Mucosa of stomach (tissue), 1 donor: Measurements from ENCODE around the gene TNK1.

Source experiments
- H3K27me3 ChIP-seq: one replicate; pipeline ENCODE4 v1.7.0; 2013; ENCODE audit warnings: mild to moderate bottlenecking, low read length; ENCODE audit not compliant: control insufficient read depth, insufficient read depth
- H3K36me3 ChIP-seq: one replicate; pipeline ENCODE4 v1.7.0; 2013; ENCODE audit warnings: low read length; ENCODE audit not compliant: control insufficient read depth, insufficient read depth
- H3K4me1 ChIP-seq: one replicate; pipeline ENCODE4 v1.7.0; 2013; ENCODE audit warnings: mild to moderate bottlenecking, low read length; ENCODE audit not compliant: control insufficient read depth, insufficient read depth
- H3K4me3 ChIP-seq: one replicate; pipeline ENCODE4 v1.7.0; 2013; ENCODE audit warnings: low read length
- H3K9ac ChIP-seq: one replicate; pipeline ENCODE4 v1.7.0; 2013; ENCODE audit warnings: mild to moderate bottlenecking, low read length, moderate library complexity
- H3K9me3 ChIP-seq: one replicate; pipeline ENCODE4 v1.7.0; 2013; ENCODE audit warnings: mild to moderate bottlenecking, low read length, moderate library complexity; ENCODE audit not compliant: control insufficient read depth
- donor health status: Pancreatic carcinoma.

Gene TNK1

DNA sequence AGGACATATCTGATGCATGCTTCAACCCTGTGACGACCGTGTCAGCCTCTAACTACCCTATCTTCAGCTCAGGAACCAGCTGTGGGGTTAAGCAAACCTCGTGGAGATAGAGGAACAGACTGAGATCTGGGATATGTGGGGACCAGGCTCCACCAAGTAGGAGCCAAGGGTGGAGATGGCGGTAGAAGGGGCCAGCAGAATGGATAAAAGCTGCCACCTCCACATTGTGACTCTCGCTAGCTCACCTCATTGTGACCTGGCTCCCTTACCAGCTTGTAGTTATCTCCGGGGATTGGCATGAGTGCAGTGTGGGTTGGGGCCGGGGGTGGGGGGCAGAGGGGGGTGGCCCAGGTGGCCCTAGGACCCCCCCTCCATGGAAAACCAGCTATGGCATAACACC is 44.4 kb downstream of the TNK1 start, which contains the start of gene SPEM2:
SPEM2 (plus strand) TSS at position 301 of the 400 bp plus-strand sequence; CDS start at position 374, 73 bp downstream.
- H3K9me3 ChIP-seq: no peaks in the 10 kb centered on the region
- H3K36me3 ChIP-seq: no peaks in the 10 kb centered on the region
- no peaks in the 10 kb centered on the region for H3K4me1 ChIP-seq
- H3K4me3 ChIP-seq: no peak within 1 kb of the TSS
- H3K27me3 ChIP-seq: peaks cover 2% of the 10 kb centered on the region
- H3K9ac ChIP-seq: no peak within 1 kb of the TSS

DNA sequence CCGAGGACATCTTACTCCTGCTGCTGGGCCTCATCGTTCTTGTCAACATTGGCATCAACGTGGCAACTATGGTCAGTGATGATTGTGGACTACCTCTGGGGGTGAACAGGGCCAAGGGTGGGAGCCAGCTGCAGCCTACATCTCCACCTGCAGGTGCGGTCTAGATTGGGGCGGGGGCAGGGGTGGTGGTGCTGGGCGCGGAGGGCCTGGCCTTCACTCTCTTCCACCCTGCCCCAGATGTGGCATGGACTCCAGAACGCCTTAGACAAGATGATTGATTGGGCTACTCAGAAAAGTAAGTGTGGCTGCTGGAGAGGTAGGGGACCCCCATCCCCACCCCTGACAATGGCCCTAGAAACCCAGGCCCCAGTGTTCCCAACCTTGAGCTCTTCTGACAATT is 44.9 kb downstream of the TNK1 start:
- no peaks in the 10 kb centered on the region for H3K4me1 ChIP-seq
- H3K27me3 ChIP-seq: peaks cover 4% of the 10 kb centered on the region

DNA sequence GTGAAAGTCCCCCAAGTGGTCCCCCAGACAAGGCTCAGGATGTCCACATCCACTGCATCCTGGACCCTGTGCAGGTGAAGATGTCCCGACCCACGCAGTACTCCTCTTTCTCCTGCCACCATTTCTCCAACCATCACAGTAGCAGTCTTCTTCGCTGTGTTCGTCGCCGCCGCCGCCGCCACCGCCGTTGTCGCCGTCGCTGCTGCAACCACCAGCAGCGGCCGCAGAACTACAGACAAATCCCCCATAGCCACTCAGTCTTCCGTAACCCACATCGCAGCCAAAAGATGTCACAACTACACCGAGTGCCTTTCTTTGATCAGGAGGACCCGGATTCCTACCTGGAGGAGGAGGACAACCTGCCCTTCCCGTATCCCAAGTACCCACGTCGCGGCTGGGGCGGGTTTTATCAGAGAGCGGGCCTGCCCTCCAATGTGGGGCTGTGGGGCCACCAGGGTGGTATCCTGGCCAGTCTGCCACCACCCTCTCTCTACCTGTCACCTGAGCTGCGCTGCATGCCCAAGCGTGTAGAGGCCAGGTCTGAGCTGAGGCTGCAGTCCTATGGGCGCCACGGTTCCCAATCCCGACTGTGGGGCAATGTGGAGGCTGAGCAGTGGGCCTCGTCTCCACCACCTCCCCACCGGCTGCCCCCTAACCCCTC is 45.4 kb downstream of the TNK1 start:
- Histone ChIP-seq H3K9me3 (no peaks in the 10 kb centered on the region), H3K9ac (no peak overlapping the region), H3K4me3 (no peak overlapping the region), H3K36me3 (no peaks in the 10 kb centered on the region), H3K27me3 (peaks cover 4% of the 10 kb centered on the region), H3K4me1 (no peaks in the 10 kb centered on the region)

More for the DNA sequence above, 44.9 kb downstream of the TNK1 start:
- Histone ChIP-seq H3K9me3 (no peaks in the 10 kb centered on the region), H3K4me3 (no peak overlapping the region), H3K9ac (no peak overlapping the region), H3K36me3 (no peaks in the 10 kb centered on the region)

DNA sequence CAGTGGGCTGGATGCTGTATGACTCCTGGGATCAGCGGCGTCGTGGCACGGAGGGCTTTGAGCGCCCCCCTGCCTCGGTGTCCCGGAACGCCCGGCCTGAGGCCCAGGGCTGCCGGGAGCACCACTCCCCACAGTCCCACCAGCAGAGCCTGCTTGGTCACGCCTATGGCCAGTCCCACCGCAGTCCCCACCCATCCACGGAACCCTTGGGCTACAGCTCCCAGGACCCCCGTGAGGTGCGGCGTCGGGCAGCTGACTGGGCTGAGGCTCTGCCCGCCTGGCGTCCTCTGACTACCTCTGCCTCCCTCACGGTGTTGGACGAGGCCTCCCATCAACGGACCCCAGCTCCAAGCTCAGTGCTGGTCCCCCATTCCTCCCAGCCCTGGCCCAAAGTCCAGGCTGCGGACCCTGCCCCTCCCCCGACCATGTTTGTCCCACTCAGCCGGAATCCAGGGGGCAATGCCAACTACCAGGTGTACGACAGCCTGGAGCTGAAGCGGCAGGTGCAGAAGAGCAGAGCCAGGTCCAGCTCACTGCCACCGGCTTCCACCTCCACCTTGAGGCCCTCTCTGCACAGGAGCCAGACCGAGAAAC is 46.1 kb downstream of the TNK1 start:
- Histone ChIP-seq H3K4me1 (no peaks in the 10 kb centered on the region), H3K9ac (no peak overlapping the region), H3K9me3 (no peaks in the 10 kb centered on the region), H3K36me3 (no peaks in the 10 kb centered on the region), H3K27me3 (peaks cover 4% of the 10 kb centered on the region), H3K4me3 (no peak overlapping the region)

DNA sequence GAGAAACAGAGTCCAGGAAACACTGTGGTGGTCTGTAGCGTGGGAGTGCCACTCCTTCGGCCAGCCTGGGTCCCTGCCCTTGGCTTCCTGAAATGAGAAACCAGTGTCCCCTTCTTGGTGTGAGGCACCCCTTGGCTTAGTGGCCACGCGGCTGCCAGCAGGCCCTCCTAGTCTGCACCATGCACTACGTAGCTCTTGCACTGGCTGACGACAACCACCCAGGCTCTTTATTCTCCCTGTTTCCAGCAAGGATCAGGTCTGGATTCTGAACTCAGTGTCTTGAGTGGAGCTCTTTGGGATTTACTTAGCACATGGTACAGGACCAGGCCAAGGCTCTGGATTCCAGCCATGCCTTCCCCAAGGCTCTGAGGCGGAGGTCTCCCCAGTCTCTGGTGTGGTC is 46.7 kb downstream of the TNK1 start:
- Histone ChIP-seq H3K9ac (no peak overlapping the region), H3K4me3 (no peak overlapping the region), H3K9me3 (no peaks in the 10 kb centered on the region), H3K36me3 (no peaks in the 10 kb centered on the region), H3K27me3 (peaks cover 4% of the 10 kb centered on the region), H3K4me1 (no peaks in the 10 kb centered on the region)

DNA sequence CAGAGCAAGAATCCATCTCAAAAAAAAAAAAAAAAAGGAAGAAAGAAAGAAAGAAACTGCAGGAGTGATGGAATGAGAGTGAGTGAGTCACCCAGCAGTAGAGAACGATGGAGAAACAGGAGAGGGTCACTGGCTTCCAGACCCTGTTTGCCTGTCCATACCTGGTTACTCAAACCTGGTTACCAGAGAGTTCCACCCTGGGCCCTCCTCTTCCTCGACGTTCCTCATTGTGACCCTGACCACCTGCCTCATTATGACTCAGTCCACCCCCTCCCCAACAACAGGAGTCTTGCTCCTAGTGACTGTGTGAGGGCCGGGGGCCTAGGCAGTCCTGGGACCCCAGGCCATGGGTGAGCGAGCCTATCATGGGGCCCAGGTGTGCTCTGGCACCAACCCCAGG is 47.7 kb downstream of the TNK1 start, which contains the start of gene SPEM3:
SPEM3 (plus strand) TSS at position 301 of the 400 bp plus-strand sequence; CDS start at position 347, 46 bp downstream.
- H3K4me1 ChIP-seq: no peaks in the 10 kb centered on the region

DNA sequence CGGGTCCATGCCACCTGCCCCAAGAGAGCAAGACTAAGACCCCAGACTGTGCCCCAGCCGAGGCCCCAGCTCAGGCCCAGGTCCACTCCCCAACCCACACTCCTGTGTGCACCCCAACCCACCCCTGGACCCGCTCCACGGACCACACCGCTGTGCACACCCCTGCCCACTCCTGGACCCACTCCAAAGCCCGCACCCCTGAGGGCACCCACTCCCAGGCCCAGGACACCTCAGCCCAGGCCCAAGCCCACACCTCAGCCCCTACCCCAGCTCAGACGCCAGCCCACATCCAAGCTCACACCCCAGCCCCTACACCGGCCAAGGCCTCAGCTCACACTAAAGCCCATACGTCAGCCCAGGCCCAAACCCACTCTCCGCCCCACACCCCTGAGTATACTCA is 48.8 kb downstream of the TNK1 start:
- Histone ChIP-seq H3K4me1 (no peaks in the 10 kb centered on the region), H3K4me3 (no peak overlapping the region), H3K36me3 (no peaks in the 10 kb centered on the region), H3K9ac (no peak overlapping the region), H3K27me3 (peaks cover 4% of the 10 kb centered on the region), H3K9me3 (no peaks in the 10 kb centered on the region)

More for the DNA sequence above, 47.7 kb downstream of the TNK1 start, which contains the start of gene SPEM3:
- Histone ChIP-seq H3K9me3 (no peaks in the 10 kb centered on the region), H3K9ac (no peak within 1 kb of the TSS), H3K4me3 (no peak within 1 kb of the TSS), H3K27me3 (peaks cover 4% of the 10 kb centered on the region), H3K36me3 (no peaks in the 10 kb centered on the region)

DNA sequence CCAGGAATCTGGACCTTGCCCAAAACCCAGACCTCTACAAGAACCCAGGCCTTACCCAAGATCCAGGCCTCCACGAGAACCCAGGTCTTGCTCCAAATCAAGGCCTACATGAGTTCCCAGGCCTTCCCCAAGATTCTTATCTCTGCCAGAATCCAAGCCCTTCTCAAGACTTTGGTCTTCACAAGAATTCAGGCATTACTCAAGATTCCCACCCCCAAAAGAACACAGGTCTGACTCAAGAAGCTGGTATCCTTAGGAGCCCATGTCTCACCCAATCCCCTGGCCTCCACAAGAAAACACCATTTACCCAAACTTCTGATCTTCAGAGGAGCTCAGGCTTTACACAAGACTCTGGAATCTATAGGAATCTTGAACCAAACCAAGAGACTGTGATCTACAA is 50.3 kb downstream of the TNK1 start:
- peaks cover 14% of the 10 kb centered on the region for H3K27me3 ChIP-seq
- peaks cover 8% of the 10 kb centered on the region for H3K4me1 ChIP-seq
- H3K9ac ChIP-seq: no peak overlapping the region
- H3K36me3 ChIP-seq: no peaks in the 10 kb centered on the region
- H3K4me3 ChIP-seq: no peak overlapping the region
- H3K9me3 ChIP-seq: no peaks in the 10 kb centered on the region

DNA sequence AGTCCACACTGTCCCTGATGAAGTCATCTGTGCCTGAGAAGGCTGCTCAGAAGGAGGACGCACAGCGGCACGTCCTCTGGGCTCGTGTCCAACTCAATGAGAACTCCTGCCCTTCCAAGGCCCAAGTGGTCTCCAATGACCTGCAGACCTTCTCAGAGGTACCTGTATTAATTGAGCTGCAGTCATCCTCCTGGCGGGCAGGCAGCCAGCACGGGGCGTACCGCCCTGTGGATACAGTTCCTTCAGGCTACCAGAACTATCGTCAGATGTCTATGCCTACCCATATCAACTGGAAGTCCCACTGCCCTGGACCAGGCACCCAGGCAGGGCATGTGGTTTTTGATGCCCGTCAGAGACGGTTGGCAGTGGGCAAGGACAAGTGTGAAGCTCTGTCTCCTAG is 51.4 kb downstream of the TNK1 start:
- Histone ChIP-seq H3K9me3 (no peaks in the 10 kb centered on the region), H3K36me3 (no peaks in the 10 kb centered on the region), H3K27me3 (peaks cover 15% of the 10 kb centered on the region), H3K9ac (no peak overlapping the region), H3K4me3 (no peak overlapping the region), H3K4me1 (peaks cover 17% of the 10 kb centered on the region)

DNA sequence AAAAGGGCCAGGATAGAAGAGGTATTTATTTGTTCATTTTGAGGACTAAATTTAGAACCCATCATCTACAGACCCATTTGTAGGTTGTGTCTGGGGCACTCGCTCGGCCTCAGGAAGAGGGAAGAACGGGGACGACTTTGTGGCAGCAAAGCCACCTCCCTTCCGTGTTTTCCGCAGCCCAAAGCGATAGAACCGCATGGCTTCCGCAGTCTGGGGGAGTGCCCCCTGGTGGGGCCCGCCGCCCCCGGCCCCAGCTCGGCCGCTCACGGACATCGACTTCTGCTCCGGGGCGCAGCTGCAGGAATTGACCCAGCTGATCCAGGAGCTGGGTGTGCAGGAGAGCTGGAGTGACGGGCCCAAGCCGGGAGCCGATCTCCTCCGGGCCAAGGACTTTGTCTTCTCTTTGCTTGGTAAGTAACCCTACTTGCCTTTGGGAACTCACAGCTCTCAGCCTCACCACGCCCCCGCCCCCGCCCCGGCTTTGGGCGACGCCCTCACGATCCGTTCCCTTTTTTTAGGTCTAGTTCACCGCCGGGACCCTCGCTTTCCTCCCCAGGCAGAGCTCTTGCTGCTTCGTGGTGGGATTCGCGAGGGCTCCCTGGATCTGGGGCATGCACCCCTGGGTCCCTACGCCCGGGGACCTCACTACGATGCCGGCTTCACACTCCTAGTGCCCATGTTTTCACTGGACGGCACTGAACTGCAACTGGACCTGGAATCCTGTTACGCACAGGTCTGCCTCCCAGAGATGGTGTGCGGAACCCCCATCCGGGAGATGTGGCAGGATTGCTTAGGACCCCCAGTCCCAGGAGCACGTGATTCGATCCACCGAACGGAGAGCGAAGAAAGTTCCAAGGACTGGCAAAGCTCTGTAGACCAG is 55.0 kb downstream of the TNK1 start:
- H3K9ac ChIP-seq: peak overlapping the region; percentile 85

DNA sequence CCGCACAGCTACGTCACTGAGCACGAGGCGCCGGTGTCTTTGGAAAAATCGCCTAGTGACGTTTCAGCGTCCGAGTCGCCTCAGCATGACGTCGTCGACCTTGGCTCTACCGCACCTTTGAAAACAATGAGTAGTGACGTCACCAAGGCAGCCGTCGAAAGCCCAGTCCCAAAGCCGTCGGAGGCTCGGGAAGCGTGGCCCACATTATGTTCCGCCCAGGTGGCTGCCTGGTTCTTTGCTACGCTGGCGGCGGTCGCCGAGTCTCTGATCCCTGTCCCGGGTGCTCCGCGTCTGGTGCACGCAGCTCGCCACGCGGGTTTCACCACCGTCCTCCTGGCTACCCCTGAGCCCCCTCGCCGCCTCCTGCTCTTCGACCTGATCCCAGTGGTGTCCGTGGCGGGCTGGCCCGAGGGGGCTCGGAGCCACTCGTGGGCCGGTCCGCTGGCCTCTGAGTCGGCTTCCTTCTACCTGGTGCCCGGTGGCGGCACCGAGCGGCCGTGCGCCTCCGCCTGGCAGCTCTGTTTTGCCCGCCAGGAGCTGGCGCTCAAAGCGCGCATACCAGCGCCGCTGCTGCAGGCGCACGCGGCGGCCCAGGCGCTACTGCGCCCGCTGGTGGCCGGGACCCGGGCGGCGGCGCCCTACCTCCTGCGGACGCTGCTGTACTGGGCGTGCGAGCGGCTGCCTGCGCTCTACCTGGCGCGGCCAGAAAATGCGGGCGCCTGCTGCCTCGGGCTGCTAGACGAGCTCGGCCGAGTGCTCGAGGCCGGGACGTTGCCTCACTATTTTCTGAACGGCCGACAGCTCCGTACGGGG is 55.9 kb downstream of the TNK1 start:
- Histone ChIP-seq H3K36me3 (no peaks in the 10 kb centered on the region), H3K4me1 (peaks cover 42% of the 10 kb centered on the region), H3K27me3 (peaks cover 55% of the 10 kb centered on the region), H3K9ac (peak overlapping the region; percentile 85), H3K9me3 (no peaks in the 10 kb centered on the region), H3K4me3 (peak overlapping the region; percentile 72)

More for the DNA sequence above, 55.0 kb downstream of the TNK1 start:
- peaks cover 40% of the 10 kb centered on the region for H3K4me1 ChIP-seq
- H3K27me3 ChIP-seq: peaks cover 46% of the 10 kb centered on the region
- peak overlapping the region; percentile 72 for H3K4me3 ChIP-seq
- no peaks in the 10 kb centered on the region for H3K9me3 ChIP-seq
- no peaks in the 10 kb centered on the region for H3K36me3 ChIP-seq
